GM12878 (cell line): ENCODE data around the gene IKBKG. TPM values are rescaled to one million over a fixed set of nuclear protein-coding genes. Genes with fewer than 3 reads are reported as not detected.

Source experiments
- GATAD2B ChIP-seq: fragments of 450-650 bp; conservative IDR thresholded peaks from 2 replicates; pipeline ENCODE4 v1.6.1; 2017; ENCODE audit warnings: low read depth, mild to moderate bottlenecking, moderate library complexity
- IRF4 ChIP-seq: IDR thresholded peaks from 2 replicates; pipeline ENCODE4 v1.6.1; 2011; ENCODE audit warnings: low read depth, low read length
- JUND ChIP-seq: IDR thresholded peaks from 2 replicates; pipeline ENCODE4 v1.6.1; 2012; ENCODE audit warnings: low read depth, mild to moderate bottlenecking, low read length, improper control_type of control experiment, moderate library complexity
- KAT2A ChIP-seq: conservative IDR thresholded peaks from 2 replicates; pipeline ENCODE4 v1.6.1; 2011; ENCODE audit warnings: low read depth, low read length; ENCODE audit not compliant: control insufficient read depth
- KDM1A ChIP-seq: fragments of 200-600 bp; sonication (generic); IDR thresholded peaks from 2 replicates; pipeline ENCODE4 v1.6.1; 2016; ENCODE audit warnings: borderline replicate concordance
- NR2C2 ChIP-seq: IDR thresholded peaks from 2 replicates; pipeline ENCODE4 v1.6.1; 2011; ENCODE audit warnings: borderline replicate concordance, low read depth; ENCODE audit not compliant: control insufficient read depth, insufficient read length
- NRF1 ChIP-seq: conservative IDR thresholded peaks from 2 replicates; pipeline ENCODE4 v1.6.1; 2011; ENCODE audit warnings: mild to moderate bottlenecking, low read depth, low read length, improper control_type of control experiment
- RCOR1 ChIP-seq: conservative IDR thresholded peaks from 2 replicates; pipeline ENCODE4 v1.6.1; 2012; ENCODE audit warnings: low read depth, low read length, improper control_type of control experiment
- SMAD1 ChIP-seq: fragments of 450-650 bp; IDR thresholded peaks from 2 replicates; pipeline ENCODE4 v1.6.1; 2018; ENCODE audit warnings: mild to moderate bottlenecking, low read depth; ENCODE audit not compliant: partially characterized antibody
- SUZ12 ChIP-seq: fragments of 200-600 bp; sonication (generic); IDR thresholded peaks from one replicate; pipeline ENCODE4 v1.6.1; 2018; ENCODE audit warnings: antibody characterized with exemption, mild to moderate bottlenecking; ENCODE audit not compliant: unreplicated experiment
- TAF1 ChIP-seq: IDR thresholded peaks from 2 replicates; pipeline ENCODE4 v1.6.1; 2011; ENCODE audit warnings: mild to moderate bottlenecking, low read depth, low read length, borderline replicate concordance
- TCF12 ChIP-seq: IDR thresholded peaks from 2 replicates; pipeline ENCODE4 v1.6.1; 2011; ENCODE audit warnings: low read depth, mild to moderate bottlenecking, low read length
- polyA plus RNA-seq, 11 experiments: library from polyadenylated mRNA; depleted of rRNA in 4 of 11; unstranded in 6 of 11; stranded (reverse) in 5 of 11; fragments of >200 nt; fragmentation: Nextera tagmentation in 4 of 11; fragmentation: Illumina TruSeq in 1 of 11; extraction: Ambion mirVana in 4 of 11; extraction: Trizol in 1 of 11; gene quantifications; 1 replicate in 1 of 11; 2 replicates in 10 of 11; pipeline versions ENCODE4 v1.2.1 to v1.2.3, GENCODE V29; 2011 to 2016; ENCODE audit warnings: inconsistent platforms in 2 of 11, missing spikeins in 2 of 11, low read depth in 1 of 11
- total RNA-seq, 4 experiments: library from RNA; depleted of rRNA in 3 of 4; stranded (reverse); fragments of >200 nt in 3 of 4; fragmentation: Illumina TruSeq in 1 of 4; extraction: Trizol in 1 of 4; gene quantifications; 2 replicates each; pipeline versions ENCODE4 v1.2.1 to v1.2.3, GENCODE V29; 2013 to 2021
- TF ChIP-seq, protein P1 (sequence below): IDR thresholded peaks from 2 replicates; pipeline ENCODE4 v1.6.1; 2012; ENCODE audit warnings: low read depth, low read length, improper control_type of control experiment
- TF ChIP-seq, protein P2 (sequence below): fragments of 450-650 bp; IDR thresholded peaks from 2 replicates; pipeline ENCODE4 v1.6.1; 2016; ENCODE audit warnings: mild to moderate bottlenecking
- TF ChIP-seq, protein P3 (sequence below): fragments of 450-650 bp; formaldehyde crosslinking; IDR thresholded peaks from 2 replicates; pipeline ENCODE4 v1.5.0; 2022; ENCODE audit warnings: mild to moderate bottlenecking, missing genetic modification characterization
- TF ChIP-seq, protein P4 (sequence below): IDR thresholded peaks from 2 replicates; pipeline ENCODE4 v1.6.1; 2011; ENCODE audit warnings: borderline replicate concordance, low read depth, mild to moderate bottlenecking, moderate library complexity, mixed read lengths, low read length; ENCODE audit not compliant: insufficient read depth; ENCODE audit errors: extremely low read length

IKBKG gene
- total and polyA plus RNA-seq, 10 of the 15 experiments (the other 5 are each of a cell fraction or from before 2014, with no cell fraction given) = 0.35 to 30.7 (median 16.7) TPM

DNA sequence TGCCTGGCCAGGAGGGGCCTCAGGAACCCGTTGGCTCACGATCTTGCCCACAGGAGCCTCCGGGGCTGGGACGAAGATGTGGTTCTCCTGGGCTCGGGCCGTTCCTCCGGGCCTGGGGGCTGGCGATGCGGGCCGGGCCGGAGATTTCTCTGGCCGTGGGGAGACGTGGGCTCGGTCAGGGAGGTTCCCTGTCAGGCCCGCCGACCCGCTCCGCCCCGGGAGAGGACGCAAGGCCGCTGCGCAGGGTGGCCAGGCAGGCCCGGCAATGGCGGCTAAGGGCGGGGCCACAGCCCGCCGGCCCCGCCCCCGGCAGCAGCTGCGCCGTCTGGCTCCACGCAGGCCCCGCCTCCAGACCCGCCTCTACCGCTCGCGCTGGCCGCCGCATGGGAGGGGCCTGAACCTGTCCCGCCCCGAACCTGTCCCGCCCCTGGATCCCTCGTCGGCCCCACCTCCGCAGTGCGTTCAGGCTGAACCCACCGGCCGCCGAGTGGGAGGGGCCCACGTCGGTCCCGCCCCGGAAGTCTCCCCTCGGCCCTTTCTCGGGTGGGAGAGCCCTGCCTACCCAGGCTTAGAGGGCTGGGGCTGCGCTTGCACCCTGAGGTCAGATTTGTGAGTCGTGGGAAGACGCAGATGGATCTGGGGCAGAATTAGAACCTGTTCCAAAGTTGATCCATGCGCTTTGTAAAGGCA is 31.3 kb upstream of the IKBKG start, which contains the start of gene FAM3A (continued):
- TF ChIP-seq RCOR1 = no peak
- TF ChIP-seq, protein P1, sequence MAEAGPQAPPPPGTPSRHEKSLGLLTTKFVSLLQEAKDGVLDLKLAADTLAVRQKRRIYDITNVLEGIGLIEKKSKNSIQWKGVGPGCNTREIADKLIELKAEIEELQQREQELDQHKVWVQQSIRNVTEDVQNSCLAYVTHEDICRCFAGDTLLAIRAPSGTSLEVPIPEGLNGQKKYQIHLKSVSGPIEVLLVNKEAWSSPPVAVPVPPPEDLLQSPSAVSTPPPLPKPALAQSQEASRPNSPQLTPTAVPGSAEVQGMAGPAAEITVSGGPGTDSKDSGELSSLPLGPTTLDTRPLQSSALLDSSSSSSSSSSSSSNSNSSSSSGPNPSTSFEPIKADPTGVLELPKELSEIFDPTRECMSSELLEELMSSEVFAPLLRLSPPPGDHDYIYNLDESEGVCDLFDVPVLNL = no peak
- TF ChIP-seq, protein P2, sequence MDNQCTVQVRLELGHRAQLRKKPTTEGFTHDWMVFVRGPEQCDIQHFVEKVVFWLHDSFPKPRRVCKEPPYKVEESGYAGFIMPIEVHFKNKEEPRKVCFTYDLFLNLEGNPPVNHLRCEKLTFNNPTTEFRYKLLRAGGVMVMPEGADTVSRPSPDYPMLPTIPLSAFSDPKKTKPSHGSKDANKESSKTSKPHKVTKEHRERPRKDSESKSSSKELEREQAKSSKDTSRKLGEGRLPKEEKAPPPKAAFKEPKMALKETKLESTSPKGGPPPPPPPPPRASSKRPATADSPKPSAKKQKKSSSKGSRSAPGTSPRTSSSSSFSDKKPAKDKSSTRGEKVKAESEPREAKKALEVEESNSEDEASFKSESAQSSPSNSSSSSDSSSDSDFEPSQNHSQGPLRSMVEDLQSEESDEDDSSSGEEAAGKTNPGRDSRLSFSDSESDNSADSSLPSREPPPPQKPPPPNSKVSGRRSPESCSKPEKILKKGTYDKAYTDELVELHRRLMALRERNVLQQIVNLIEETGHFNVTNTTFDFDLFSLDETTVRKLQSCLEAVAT = no peak
- TF ChIP-seq KDM1A = no peak
- TF ChIP-seq SUZ12 = no peak
- no peak; the same call in 1 of the 2 replicates for TF ChIP-seq GATAD2B
- TF ChIP-seq KAT2A = no peak
- no peak for TF ChIP-seq NR2C2
- TF ChIP-seq JUND = no peak
- TF ChIP-seq TAF1 = peak; percentile 37; the same call in 1 of the 2 replicates
- TF ChIP-seq NRF1 = no peak; the same call in 1 of the 2 replicates
- 0 out of 2 replicates have a peak, but pooled peaks have one; percentile 11 for TF ChIP-seq TCF12
- TF ChIP-seq, protein P3, sequence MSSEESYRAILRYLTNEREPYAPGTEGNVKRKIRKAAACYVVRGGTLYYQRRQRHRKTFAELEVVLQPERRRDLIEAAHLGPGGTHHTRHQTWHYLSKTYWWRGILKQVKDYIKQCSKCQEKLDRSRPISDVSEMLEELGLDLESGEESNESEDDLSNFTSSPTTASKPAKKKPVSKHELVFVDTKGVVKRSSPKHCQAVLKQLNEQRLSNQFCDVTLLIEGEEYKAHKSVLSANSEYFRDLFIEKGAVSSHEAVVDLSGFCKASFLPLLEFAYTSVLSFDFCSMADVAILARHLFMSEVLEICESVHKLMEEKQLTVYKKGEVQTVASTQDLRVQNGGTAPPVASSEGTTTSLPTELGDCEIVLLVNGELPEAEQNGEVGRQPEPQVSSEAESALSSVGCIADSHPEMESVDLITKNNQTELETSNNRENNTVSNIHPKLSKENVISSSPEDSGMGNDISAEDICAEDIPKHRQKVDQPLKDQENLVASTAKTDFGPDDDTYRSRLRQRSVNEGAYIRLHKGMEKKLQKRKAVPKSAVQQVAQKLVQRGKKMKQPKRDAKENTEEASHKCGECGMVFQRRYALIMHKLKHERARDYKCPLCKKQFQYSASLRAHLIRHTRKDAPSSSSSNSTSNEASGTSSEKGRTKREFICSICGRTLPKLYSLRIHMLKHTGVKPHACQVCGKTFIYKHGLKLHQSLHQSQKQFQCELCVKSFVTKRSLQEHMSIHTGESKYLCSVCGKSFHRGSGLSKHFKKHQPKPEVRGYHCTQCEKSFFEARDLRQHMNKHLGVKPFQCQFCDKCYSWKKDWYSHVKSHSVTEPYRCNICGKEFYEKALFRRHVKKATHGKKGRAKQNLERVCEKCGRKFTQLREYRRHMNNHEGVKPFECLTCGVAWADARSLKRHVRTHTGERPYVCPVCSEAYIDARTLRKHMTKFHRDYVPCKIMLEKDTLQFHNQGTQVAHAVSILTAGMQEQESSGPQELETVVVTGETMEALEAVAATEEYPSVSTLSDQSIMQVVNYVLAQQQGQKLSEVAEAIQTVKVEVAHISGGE = no peak
- TF ChIP-seq, protein P4, sequence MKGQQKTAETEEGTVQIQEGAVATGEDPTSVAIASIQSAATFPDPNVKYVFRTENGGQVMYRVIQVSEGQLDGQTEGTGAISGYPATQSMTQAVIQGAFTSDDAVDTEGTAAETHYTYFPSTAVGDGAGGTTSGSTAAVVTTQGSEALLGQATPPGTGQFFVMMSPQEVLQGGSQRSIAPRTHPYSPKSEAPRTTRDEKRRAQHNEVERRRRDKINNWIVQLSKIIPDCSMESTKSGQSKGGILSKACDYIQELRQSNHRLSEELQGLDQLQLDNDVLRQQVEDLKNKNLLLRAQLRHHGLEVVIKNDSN = no peak
- no peak for TF ChIP-seq SMAD1
- no peak for TF ChIP-seq IRF4
- TF ChIP-seq, all 136 proteins: peak for 17
